PC-3 (cell line): Measurements from ENCODE around the gene ILF2. TPM values are rescaled to one million over a fixed set of nuclear protein-coding genes. Genes with fewer than 3 reads are reported as not detected.

Experiments used
- ATAC-seq: fragments of 200-7000 bp; cut with Tn5 transposase; 2 replicates; pipeline ENCODE4 v1.9.1; 2020; ENCODE audit warnings: mild to moderate bottlenecking, moderate library complexity
- BruUV-seq: library from RNA; stranded (reverse); fragments of 400-500 nt; replicated peaks from 2 replicates; lab custom pipeline; 2021; lab: Mats Ljungman, UMichigan
- CTCF ChIA-PET: fragments of 300-600 bp; sonication (Branson Sonifier 250); formaldehyde crosslinking; loops from one replicate; lab custom pipeline; 2022; ENCODE audit warnings: antibody characterized with exemption; lab: Charles Lee
- POLR2A ChIA-PET: fragments of 300-600 bp; sonication (Branson Sonifier 250); formaldehyde crosslinking; loops from one replicate; lab custom pipeline; 2022; ENCODE audit warnings: antibody characterized with exemption; ENCODE audit not compliant: unreplicated experiment; lab: Charles Lee
- DNase-seq: peaks from one replicate; pipeline ENCODE4 v3.0.0-alpha.2; 2015
- H2AFZ ChIP-seq: fragments of 300-600 bp; sonication (generic); 2 replicates; pipeline ENCODE4 v1.6.0; 2016; ENCODE audit warnings: antibody characterized with exemption, low read length
- H3F3A ChIP-seq: fragments of 300-600 bp; sonication (generic); one replicate; pipeline ENCODE4 v1.6.0; 2017; ENCODE audit warnings: antibody characterized with exemption, low read length, control low read depth, mild to moderate bottlenecking; ENCODE audit not compliant: unreplicated experiment
- H3K27ac ChIP-seq: fragments of 300-600 bp; sonication (generic); 2 replicates; pipeline ENCODE4 v1.5.1; 2016; ENCODE audit warnings: mild to moderate bottlenecking, low read length
- H3K27me3 ChIP-seq: fragments of 300-600 bp; sonication (generic); 2 replicates; pipeline ENCODE4 v1.6.1; 2016; ENCODE audit warnings: low read length, mixed read lengths
- H3K36me3 ChIP-seq: fragments of 300-600 bp; sonication (generic); 2 replicates; pipeline ENCODE4 v1.6.1; 2016; ENCODE audit warnings: low read depth, mixed run types, low read length, mixed read lengths
- H3K4me1 ChIP-seq: fragments of 300-600 bp; sonication (generic); 2 replicates; pipeline ENCODE4 v1.5.1; 2016; ENCODE audit warnings: low read length; ENCODE audit not compliant: insufficient read depth
- H3K4me2 ChIP-seq: fragments of 300-600 bp; sonication (generic); 2 replicates; pipeline ENCODE4 v1.6.0; 2016; ENCODE audit warnings: low read length
- H3K4me3 ChIP-seq: fragments of 300-600 bp; sonication (generic); 2 replicates; pipeline ENCODE4 v1.5.1; 2016; ENCODE audit warnings: mild to moderate bottlenecking, low read length, mixed read lengths
- H3K79me2 ChIP-seq: fragments of 300-600 bp; sonication (generic); 2 replicates; pipeline ENCODE4 v1.6.1; 2017; ENCODE audit warnings: low read length, mixed read lengths
- H3K9ac ChIP-seq: fragments of 300-600 bp; sonication (generic); 2 replicates; pipeline ENCODE4 v1.6.0; 2016; ENCODE audit warnings: mild to moderate bottlenecking, low read length
- H3K9me2 ChIP-seq: fragments of 300-600 bp; sonication (generic); replicated peaks from 2 replicates; pipeline ENCODE4 v1.6.1; 2016; ENCODE audit warnings: mixed run types, low read length, mixed read lengths
- H3K9me3 ChIP-seq: fragments of 300-600 bp; sonication (generic); 2 replicates; pipeline ENCODE4 v1.6.1; 2016; ENCODE audit warnings: low read length, mixed read lengths
- H4K20me1 ChIP-seq: fragments of 300-600 bp; sonication (generic); 2 replicates; pipeline ENCODE4 v1.6.1; 2016; ENCODE audit warnings: low read length, mixed read lengths
- EZH2 ChIP-seq: fragments of 300-600 bp; sonication (generic); IDR thresholded peaks from one replicate; pipeline ENCODE4 v1.6.1; 2017; ENCODE audit warnings: antibody characterized with exemption, mild to moderate bottlenecking, low read length; ENCODE audit not compliant: unreplicated experiment
- EZH2phosphoT487 ChIP-seq: fragments of 300-600 bp; sonication (generic); IDR thresholded peaks from 2 replicates; pipeline ENCODE4 v1.6.1; 2018; ENCODE audit warnings: mild to moderate bottlenecking, antibody characterized with exemption, low read length, borderline replicate concordance
- intact Hi-C: fragments of 100-400 bp; cut with micrococcal nuclease; formaldehyde crosslinking; loops from 2 replicates; pipeline ENCODE4 v1.9.0; 2023
- total RNA-seq: library from RNA; depleted of rRNA; stranded (reverse); fragments of >200 nt; gene quantifications from 2 replicates; pipeline ENCODE4 v1.2.3, GENCODE V29; 2014
- TF ChIP-seq, protein P1 (sequence below): fragments of 300-600 bp; sonication (generic); conservative IDR thresholded peaks from 2 replicates; pipeline ENCODE4 v1.5.1; 2017; ENCODE audit warnings: antibody characterized with exemption, low read depth, mild to moderate bottlenecking, low read length

The ILF2 gene
- total RNA-seq, 1 experiment from 2014 or later, result 439 TPM

GRCh38 chr1:153630384-153630783 lies 40.4 kb downstream of the ILF2 start:
- no peaks in the 10 kb centered on the region for H3K9me3 ChIP-seq
- H3K27me3 ChIP-seq, result no peaks in the 10 kb centered on the region
- no TSS peak for BruUV-seq
- H3K4me1 ChIP-seq, result peaks cover 29% of the 10 kb centered on the region
- ATAC-seq (no peak), DNase-seq (no peak)
- no peak overlapping the region for H3K27ac ChIP-seq
- no peak overlapping the region for H3K4me3 ChIP-seq
- H3K9me2 ChIP-seq, result no peaks in the 10 kb centered on the region
- intact Hi-C loops, result no loop called here
- no peaks in the 10 kb centered on the region for H3F3A ChIP-seq
- 0 out of 2 replicates have a peak, but pooled peaks cover under 1% of the 10 kb centered on the region for H4K20me1 ChIP-seq
- POLR2A ChIA-PET, result no interaction called here
- H3K9ac ChIP-seq, result no peak overlapping the region
- H3K4me2 ChIP-seq, result no peak overlapping the region
- no peak for TF ChIP-seq EZH2
- no peak for TF ChIP-seq EZH2phosphoT487
- TF ChIP-seq, protein P1, sequence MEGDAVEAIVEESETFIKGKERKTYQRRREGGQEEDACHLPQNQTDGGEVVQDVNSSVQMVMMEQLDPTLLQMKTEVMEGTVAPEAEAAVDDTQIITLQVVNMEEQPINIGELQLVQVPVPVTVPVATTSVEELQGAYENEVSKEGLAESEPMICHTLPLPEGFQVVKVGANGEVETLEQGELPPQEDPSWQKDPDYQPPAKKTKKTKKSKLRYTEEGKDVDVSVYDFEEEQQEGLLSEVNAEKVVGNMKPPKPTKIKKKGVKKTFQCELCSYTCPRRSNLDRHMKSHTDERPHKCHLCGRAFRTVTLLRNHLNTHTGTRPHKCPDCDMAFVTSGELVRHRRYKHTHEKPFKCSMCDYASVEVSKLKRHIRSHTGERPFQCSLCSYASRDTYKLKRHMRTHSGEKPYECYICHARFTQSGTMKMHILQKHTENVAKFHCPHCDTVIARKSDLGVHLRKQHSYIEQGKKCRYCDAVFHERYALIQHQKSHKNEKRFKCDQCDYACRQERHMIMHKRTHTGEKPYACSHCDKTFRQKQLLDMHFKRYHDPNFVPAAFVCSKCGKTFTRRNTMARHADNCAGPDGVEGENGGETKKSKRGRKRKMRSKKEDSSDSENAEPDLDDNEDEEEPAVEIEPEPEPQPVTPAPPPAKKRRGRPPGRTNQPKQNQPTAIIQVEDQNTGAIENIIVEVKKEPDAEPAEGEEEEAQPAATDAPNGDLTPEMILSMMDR, result no peak
- peaks cover 37% of the 10 kb centered on the region for H3K79me2 ChIP-seq
- H2AFZ ChIP-seq, result no peak overlapping the region
- CTCF ChIA-PET, result no interaction called here
- peaks cover 3% of the 10 kb centered on the region; the same call in 1 of the 2 replicates for H3K36me3 ChIP-seq

- TF ChIP-seq EZH2phosphoT487, result no peak
- TF ChIP-seq, protein P1, result no peak
- TF ChIP-seq EZH2, result no peak
- ATAC-seq, result no peak
- Histone ChIP-seq H3K4me3 (no peak overlapping the region), H4K20me1 (no peaks in the 10 kb centered on the region), H2AFZ (no peak overlapping the region), H3K4me2 (no peak overlapping the region), H3K9ac (no peak overlapping the region), H3K36me3 (peaks cover 7% of the 10 kb centered on the region; the same call in 1 of the 2 replicates), H3F3A (no peaks in the 10 kb centered on the region), H3K27ac (no peak overlapping the region), H3K79me2 (peaks cover 37% of the 10 kb centered on the region), H3K27me3 (no peaks in the 10 kb centered on the region), H3K4me1 (peaks cover 33% of the 10 kb centered on the region), H3K9me3 (no peaks in the 10 kb centered on the region), H3K9me2 (no peaks in the 10 kb centered on the region)
- no peak for DNase-seq
- CTCF ChIA-PET, result no interaction called here
- BruUV-seq, result no TSS peak
- POLR2A ChIA-PET, result no interaction called here
- intact Hi-C loops, result no loop called here
Measured at GRCh38 chr1:153629971-153630370, 40.8 kb downstream of the ILF2 start.

- ATAC-seq (no peak), DNase-seq (no peak)
- Histone ChIP-seq H3K9ac (no peak overlapping the region), H3K79me2 (peaks cover 37% of the 10 kb centered on the region), H3K9me2 (no peaks in the 10 kb centered on the region), H3K4me3 (no peak overlapping the region), H4K20me1 (no peaks in the 10 kb centered on the region), H2AFZ (no peak overlapping the region), H3F3A (no peaks in the 10 kb centered on the region), H3K27me3 (no peaks in the 10 kb centered on the region), H3K27ac (no peak overlapping the region), H3K9me3 (no peaks in the 10 kb centered on the region), H3K4me2 (no peak overlapping the region), H3K4me1 (peaks cover 38% of the 10 kb centered on the region), H3K36me3 (peaks cover 11% of the 10 kb centered on the region; the same call in 1 of the 2 replicates)
- ChIA-PET POLR2A (no interaction called here), CTCF (interaction anchor here (1.0 kb wide), 1 partner anchor 12 kb away, joined by 3 read pairs; no protein-coding TSS in a partner anchor)
- TF ChIP-seq, protein P1, result no peak
- TF ChIP-seq EZH2phosphoT487 (no peak), EZH2 (no peak)
- BruUV-seq, result no TSS peak
- intact Hi-C loops, result no loop called here
Measured at GRCh38 chr1:153629343-153629665, 41.5 kb downstream of the ILF2 start.
